ENCODE results near the gene SYCP3.
A peak's percentile ranks its signal among the peaks of the same experiment; 100 is the strongest.

GRCh38 chr12:101695706-101696105 is 43.6 kb downstream of the SYCP3 start:
- TF ChIP-seq ATF3 (CRISPR knock-in tag; IDR thresholded peaks at IDR 0.05) (no peak), SMARCC2 (IDR thresholded peaks at IDR 0.05) (no peak), ATF1 (CRISPR knock-in tag; IDR thresholded peaks at IDR 0.05) (no peak), NR3C1 (CRISPR knock-in tag; IDR thresholded peaks at IDR 0.05) (no peak), DPF2 (CRISPR knock-in tag; IDR thresholded peaks at IDR 0.05; ENCODE audit: borderline replicate concordance, low read depth) (no peak), ZSCAN12 (CRISPR knock-in tag; IDR thresholded peaks at IDR 0.05) (no peak), REST (IDR thresholded peaks at IDR 0.05; ENCODE audit: borderline replicate concordance in 1 of 2, low read depth in 1 of 2, low read length in 2 of 2) (no peak), ARID3A (IDR thresholded peaks at IDR 0.05; ENCODE audit: low read depth, low read length) (0 out of 2 replicates have a peak, but pooled peaks have one; percentile 28), SP1 (IDR thresholded peaks at IDR 0.05) (no peak), SP1 (CRISPR knock-in tag; IDR thresholded peaks at IDR 0.05) (no peak)
